HG03521 (cell line): ENCODE results near the gene BTBD1.
"Not testable (repeated sequence)": the region's sequence is repeated elsewhere in the genome, so short reads cannot be mapped to it uniquely, and the experiment has no call there.

Experiments
- ATAC-seq: cut with Tn5 transposase; IDR thresholded peaks from one replicate; pipeline ENCODE4 v1.9.1; 2021; ENCODE audit warnings: mild to moderate bottlenecking, moderate library complexity; ENCODE audit not compliant: unreplicated experiment

BTBD1 gene

DNA sequence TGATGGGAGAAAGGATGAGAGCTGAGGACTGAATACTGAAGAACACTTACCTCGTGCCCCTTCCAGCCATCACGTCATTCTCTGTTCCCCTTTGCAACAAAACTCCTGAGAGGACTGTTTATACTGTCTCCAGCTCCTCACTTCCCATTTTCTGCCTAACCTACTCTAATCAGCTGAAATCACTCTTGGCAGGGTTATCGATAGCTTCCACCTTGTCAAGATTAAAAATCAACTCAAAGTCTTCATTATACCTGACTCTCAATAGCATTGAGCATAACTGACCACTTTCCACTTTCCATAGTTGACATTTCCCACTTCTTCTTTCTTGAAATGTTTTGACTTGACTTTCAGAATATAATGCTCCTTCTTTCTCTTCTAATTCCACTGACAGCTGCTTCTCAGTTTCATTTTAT is 4.3 kb downstream of the BTBD1 start:
- no peak for ATAC-seq

DNA sequence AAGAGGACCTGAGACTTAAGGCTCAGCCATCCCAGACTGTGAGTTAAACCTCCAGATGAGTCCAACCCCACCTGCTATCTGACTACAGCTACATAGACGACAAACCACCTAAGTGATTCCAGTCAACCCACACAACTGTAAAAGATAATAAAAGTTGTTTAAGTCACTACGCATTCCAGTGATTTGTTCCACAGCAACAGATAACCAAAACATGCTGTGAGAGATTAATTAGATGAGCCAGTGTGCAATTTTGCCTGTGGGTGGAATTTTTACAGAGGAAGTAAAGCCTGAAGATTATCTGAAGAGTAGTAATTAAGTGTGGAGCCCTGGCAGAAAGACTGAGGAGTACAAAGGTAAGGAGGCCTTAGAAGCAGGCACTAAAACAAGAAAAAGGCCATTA is 5.4 kb downstream of the BTBD1 start:
- no peak for ATAC-seq

DNA sequence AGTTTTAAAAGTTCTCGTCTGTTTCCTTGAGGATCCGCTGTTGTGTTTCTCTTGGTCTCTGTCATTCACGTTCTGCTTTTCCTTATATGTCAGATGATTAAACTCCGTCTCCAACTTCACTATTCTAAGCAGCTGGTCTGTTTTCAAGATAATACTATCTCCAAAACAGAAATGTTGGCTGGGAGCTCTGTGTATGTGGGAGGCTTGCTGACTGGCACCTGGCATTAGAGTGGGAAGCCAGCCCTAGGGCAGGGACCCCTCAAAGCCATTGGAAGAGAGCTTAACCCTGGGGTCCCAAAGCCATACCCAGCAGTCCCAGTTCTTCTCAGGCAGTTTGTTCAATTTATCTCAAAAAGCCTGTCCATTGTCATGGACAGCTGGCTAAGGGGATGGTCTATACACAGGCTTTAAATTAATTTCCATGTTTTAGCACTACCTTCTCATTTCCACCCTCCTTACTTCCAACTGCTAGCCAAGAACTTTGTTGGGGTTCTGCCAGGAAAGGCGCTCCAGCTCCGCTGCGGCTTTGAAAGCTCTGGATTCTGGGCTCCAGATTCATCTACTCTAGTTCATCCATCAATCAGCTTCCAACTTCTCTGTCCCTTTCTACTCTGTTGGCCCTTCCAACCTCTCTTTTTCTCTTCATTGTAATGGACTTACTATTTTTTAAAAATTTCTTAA is 9.2 kb downstream of the BTBD1 start:
- no peak for ATAC-seq

DNA sequence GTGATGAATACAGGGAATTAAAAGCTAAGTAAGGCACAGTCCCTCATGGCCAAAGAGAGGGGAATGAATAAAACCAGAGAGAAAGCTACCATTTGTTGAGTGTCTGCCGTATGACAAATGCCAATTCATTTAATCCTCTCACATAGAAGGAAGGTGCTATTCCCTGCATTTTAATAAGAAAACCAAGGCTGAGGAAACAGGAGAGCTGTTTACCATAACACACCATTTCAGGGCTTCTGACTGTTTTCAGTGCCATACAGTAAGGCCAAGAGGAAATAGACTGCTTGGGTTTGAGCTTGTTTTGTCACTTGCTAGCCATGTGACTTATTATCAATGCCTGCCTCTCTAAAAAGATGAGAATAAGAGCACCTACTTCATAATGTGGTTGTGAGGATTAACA is 10.1 kb downstream of the BTBD1 start:
- ATAC-seq: no peak

DNA sequence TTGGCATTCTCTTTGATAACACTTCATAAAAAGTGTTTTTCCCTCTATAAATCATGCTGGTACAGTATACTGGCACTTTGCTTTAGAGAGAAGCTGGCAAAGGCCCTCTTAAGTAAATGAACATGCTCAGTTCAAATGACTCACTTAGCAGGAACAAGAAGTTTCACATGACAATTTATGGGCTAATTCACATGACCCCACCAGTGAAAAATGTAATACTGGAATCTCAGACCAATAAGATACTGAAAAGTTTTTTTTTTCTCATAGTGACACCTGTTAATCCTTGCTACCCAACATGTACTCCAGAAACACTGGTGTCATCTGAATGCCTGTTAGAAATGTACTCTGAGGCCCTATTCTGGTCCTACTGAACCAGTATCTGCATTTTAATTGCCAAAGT is 13.9 kb downstream of the BTBD1 start:
- no peak for ATAC-seq

DNA sequence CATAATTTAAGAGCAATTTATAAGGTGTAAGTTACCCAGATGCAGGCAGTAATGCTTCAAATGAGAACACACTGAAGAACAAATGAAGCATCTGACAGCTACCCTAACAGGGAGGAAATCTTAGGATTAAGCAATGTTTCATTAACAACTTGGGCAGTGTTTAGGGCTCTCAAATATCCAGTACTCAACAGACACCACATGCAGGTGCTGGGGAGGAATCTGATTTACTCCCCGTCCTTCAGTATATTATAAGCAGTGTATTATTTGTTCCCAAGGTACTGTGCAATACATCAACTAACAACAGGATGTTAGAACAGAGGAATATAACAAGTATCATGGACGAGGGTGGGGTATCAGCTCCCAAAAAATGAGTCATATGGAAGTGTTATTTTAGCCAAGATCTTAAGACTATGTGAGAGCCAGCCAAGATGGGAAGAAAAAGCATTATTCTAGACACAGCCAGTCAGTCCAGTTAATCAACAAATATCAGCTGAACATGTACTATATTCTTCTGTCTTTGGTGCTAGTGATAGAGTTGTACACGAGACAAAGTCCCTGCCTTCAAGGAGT is 20.4 kb downstream of the BTBD1 start:
- ATAC-seq: no peak

DNA sequence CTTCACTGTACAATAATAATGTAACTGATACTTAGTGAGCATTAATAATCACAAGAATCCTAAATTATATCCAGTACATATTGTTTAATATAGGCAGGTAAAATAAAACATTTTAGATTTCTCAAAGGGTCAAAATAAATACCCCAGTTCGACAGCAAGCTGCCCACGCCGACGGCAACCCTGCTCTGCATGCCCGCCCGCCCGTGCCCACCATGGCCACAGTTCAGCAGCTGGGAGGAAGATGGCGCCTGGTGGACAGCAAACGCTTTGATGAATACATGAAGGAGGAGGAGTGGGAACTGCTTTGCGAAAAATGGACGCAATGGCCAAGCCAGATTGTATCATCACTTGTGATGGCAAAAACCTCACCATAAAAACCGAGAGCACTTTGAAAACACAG is 22.9 kb downstream of the BTBD1 start:
- no peak for ATAC-seq

DNA sequence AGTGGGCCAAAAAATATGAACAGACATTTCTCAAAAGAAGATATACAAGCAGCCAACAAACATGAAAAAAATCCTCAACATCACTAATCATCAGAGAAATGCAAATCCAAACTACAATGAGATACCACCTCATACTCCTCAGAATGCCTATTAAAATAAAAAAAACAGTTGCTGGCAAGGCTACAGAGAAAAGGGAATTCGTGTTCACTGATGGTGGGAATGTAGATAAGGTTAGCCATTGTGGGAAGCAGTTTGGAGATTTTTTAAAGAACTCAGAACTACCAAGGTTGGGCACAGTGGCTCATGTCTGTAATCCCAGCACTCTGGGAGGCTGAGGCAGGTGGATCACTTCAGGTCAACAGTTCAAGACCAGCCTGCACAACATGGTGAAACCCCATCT is 27.8 kb downstream of the BTBD1 start:
- no peak for ATAC-seq

DNA sequence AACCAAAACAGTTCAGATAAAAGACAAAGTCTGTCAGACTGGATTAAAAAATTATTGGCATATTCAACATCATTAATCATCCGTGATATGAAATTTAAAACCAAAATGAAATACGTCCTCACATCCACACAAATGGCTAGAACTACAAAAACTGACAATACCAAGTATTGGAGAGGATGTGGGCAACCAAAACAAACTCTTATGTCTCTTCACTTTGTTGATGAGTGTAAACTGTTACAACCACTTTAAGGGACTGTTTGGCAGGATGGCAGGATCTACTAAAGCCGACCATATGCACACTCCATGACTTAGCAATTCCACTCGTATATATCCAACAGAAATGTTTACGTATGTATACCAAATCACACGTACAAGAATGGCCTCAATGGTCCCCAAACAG is 30.8 kb downstream of the BTBD1 start:
- ATAC-seq: no peak

DNA sequence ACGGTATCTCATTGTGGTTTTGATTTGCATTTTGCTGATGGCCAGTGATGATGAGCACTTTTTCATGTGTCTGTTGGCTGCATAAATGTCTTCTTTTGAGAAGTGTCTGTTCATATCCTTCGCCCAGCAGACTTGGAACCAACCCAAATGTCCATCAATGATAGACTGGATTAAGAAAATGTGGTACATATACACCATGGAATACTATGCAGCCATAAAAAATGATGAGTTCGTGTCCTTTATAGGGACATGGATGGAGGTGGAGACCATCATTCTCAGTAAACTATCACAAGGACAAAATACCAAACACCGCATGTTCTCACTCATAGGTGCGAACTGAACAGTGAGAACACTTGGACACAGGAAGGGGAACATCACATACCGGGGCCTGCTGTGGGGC is 35.8 kb downstream of the BTBD1 start:
- not testable (repeated sequence) for ATAC-seq

DNA sequence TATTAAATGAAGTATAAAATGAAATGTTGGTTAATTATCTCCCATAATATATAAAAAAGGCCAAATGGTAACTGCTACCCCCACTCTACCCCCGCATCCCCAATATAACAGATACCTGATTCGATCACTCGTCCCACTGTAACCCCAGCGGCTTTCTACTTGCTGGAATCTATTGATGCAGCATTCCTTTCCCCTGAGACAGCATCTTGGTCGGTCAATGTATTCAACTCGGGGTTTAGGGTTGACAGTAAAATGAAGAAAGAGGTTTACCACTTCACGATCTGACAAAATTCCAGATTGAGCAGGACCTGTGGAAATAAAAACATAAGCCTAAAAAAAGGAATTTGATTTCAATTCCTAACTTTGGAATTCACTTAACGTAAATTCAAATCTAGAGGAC is 37.0 kb downstream of the BTBD1 start:
- ATAC-seq: no peak

DNA sequence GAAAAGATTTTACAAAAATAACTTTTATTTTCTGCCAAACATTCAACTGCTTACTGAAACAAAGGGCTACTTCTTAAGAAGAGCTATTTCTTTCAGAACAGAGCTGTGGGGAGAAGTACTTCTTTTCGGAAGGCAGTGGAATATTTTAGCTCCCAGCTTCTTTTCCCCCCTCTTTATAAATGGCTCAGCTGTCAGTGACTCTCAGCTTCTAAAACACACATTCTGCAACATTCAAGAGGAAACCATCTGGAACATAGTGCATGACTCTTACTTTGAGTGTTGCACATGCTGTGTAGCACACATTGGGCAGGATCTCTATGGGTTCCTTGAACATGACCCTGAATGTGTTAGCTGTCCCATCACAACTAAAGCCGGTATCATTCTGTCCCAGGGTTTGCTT is 48.6 kb downstream of the BTBD1 start:
- no peak for ATAC-seq

DNA sequence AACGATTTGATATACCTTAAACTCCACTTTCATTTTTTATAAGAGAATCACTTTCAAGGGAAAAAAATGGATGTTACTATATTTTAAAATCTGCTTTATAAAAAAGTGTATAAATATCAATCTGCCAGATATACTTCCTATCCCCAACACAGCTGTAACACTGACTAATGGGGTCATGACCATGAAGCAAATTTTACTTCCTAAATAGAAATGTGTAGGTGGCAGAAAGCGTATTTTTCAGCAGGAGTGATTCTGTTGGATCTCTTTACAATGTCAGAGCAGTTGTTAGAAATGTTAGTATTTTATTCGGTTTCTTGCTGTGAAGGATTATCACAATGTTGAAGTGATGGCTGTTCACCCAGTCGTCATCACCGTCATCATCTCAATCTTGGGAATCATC is 50.1 kb downstream of the BTBD1 start:
- no peak for ATAC-seq

DNA sequence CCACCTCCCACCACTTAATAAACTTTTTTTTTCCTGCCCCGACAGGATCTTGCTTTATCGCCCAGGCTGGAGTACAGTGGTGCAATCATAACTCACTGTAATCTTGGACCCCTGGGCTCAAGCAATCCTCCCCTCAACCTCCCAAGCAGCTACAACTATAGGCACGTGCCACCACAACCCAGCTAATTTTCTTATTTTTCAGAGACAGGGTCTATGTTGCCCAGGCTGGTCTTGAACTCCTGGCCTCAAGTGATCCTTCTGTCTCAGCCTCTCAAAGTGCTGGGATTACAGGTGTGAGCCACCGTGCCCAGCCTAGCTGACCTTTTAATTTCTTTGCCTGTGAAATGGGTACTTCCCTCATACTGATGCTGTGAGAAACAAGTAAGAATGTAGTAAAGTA is 51.7 kb downstream of the BTBD1 start:
- ATAC-seq: no peak

DNA sequence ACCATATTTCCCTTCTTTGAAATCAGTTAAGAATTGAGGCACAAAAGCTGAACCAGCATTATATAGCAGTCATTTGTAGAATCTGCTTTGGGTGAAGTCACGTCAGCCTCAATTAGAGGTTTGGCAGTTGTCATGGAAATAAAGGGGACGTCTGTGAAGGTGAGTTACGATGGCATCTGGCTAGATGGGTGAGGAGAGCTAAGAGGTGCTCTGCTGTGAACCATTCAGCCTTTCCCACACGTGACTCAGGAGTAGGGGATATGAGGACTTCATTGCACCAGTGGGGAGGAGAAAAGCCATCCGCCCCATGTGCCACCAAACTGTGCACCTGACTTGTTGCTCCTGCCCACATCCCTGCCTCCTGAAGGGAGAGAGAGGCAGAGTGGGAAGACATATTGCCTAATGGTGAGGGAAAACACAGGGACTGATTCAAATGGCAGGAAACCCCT is 52.8 kb downstream of the BTBD1 start:
- ATAC-seq: no peak

DNA sequence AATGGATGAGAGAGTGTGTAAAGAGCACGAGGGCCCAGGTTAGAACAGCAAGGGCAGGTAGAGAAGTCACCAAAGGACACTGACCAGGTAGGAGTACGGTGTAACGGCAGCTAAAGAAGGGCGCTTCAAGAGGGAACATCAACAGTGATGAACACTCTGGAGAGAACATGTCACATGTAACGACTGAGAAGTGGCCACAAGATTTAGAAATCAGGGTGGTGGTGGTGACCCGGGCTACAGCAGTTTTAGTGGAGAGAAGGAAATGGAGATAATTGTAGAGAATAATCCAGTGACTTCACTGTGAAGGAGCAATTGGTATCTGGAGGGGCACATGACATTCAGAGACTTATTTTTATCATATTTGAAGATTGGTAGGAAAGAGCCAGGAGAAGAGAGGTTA is 54.4 kb downstream of the BTBD1 start:
- ATAC-seq: no peak

DNA sequence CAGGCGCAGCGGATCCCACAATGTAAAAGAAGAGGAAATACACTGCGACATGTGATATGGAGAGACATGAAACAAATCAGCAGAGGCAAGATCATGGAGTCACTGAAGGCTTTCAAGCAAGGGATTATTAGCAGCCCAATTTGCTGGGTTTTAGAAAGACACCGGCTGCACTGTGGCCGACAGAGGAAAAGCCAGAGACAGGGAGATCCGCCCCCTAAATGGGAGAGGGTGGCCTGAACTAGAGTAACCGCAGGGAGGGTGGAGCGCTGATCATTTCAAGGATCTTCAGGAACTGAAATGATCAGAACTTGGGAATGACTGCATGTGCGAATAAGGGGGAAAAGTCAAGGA is 55.0 kb downstream of the BTBD1 start:
- ATAC-seq: no peak

DNA sequence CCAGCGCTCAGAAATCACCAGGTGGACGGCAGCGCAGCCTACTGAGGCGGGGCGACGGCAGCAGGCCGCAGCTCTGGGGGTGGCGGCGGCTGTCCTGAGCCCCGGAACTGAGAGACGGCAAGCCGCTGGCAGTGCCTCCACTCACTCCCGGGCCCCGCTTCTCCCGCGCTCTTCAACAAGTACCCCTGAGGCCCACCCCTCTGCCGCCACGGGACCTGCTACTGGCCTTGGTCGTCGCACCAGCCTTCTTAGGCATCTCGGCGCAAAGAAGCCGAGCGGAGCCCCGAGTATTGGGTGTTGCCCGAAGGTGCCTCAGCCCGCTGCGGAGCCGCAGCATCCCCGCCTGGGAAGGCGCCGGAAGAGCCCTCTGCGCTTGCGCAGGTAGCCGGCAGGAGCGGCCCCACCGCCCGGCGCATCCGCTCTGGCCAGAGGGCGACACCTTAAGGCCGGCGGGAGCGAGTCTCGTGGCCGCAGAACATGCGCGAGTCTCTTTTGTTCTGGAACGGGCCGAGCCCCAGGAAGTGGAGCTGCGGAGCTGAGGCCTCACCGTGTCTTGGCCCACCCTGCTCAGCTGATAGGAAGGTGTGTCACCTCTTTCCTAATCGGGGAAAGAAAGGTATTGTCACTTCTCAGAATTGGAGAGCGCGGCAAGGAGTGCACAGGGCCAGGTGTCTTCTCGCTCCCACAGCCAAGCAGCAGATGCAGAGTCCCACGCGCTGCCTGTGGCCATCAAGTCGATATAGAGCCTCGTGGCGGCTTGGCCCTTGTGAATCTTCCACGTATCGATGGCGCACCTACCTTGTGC is 55.6 kb downstream of the BTBD1 start, which contains the start of gene C15orf40:
Gene C15orf40 (minus strand): TSS at position 369 of the 805 bp plus-strand sequence. CDS start 32 bp downstream, at position 337.
- peak; percentile 88 for ATAC-seq

DNA sequence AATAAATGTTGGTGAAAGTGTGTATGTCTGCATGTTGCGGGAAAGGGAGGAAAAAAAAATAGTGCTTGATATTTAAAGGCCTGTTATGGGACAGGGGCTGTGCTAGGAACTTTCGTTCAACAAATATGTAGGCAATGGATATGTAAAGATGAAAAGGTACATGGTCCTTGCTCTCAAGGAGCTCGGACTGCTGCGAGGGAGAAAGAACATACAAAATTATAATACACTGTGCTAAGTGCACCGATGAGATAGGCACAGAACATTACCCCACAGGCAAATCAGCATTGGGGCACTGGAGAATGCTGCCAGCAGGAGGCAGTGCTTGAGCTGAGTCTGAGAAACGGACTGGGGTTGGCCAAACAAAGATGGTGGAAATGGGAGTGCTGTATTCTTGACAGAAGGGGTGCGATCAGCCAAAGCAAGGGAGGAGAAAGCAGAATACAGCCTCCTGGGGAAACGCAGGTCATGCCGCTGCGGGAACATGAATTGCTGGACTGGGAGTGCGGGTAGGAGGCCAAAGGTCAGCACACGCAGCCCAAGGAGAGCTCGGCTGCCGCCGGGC is 56.3 kb downstream of the BTBD1 start:
- peak; percentile 47 for ATAC-seq

DNA sequence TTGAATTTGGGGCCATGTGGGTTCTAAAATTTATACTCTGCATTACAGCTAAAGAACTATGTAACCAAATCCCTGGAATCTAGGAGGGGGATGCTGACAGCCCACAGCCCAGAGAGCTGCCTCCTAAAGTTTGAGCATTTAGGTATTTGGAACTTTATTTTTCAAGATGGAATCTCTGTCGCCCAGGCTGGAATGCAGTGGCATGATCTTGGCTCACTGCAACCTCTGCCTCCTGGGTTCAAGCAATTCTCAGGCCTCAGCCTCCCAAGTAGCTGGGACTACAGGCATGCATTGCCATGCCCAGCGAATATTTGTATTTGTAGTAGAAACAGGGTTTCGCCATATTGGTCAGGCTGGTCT is 66.4 kb downstream of the BTBD1 start:
- ATAC-seq: not testable (repeated sequence)

DNA sequence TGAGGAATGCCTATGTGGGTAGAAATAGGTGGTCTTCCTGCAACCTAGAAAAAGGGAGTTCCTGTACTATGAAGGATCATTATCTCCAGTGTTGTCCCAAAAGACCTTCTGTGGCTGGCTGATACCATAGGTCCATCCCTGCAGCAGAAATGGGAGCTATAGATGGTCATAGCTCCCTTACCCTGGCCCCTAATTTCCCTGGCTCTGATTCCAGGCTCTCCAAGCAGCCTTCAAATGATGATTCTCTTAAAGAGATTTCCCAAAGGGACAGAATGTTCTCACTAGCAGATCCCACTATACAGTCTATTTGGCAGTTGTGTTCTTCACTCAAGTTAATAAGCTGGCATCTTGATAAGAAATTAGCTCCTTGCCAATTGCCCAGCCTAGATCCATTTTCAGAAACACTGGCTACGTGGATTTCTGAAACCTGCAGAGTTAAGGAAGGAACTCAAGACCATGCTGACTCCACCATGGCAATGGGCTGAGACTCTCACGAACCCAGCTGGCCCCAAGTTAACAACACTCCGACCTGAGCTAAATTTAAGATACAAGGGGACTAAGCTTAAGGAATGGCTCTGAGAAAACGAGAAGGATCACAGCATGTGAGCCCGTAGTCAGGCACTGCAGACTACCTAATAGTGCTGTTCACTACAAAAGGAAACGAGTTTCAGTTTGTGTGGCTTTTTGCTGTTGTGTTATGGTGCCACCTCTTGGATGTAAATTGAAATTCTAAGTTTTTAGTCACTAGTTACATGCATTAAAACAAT is 67.0 kb downstream of the BTBD1 start:
- ATAC-seq: peak; percentile 74
